Inflammatory macrophage (primary cell): Measurements from ENCODE around the gene TECTB.

Source experiments
- DNase-seq, 2 donors: peaks; one replicate each; pipeline ENCODE4 v3.0.0-alpha.2; 2020 to 2022

TECTB gene

GRCh38 chr10:112348759-112349158, 65.6 kb downstream of the TECTB start:
- DNase-seq = no peak

GRCh38 chr10:112349521-112350085, 66.4 kb downstream of the TECTB start:
- no peak for DNase-seq

- no peak for DNase-seq
Measured at GRCh38 chr10:112351146-112351545, 67.9 kb downstream of the TECTB start.

- no peak for DNase-seq
Measured at GRCh38 chr10:112352044-112352443, 68.8 kb downstream of the TECTB start.

DNA sequence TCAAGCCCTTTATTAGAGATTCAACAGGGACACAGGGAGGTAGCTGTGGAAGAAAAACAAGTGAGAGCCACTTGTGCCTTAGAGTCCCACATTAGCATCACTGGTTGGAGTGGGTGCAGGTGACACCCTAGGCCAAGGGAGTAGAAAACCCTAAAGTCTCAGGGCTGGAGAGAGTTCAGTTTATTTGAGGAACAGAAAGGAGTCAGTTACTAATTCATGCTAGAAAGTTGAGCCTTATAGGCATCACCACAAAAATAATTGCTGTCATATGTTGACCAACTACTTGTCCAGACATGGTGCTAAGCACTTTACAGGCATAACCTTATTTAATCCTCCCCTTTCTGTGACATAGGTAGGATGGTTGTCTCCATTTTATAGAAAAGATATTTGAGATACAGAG, 69.8 kb downstream of the TECTB start:
- DNase-seq = no peak
